Measurements from ENCODE around the gene ST6GAL1. TPM values are rescaled to one million over a fixed set of nuclear protein-coding genes. Genes with fewer than 3 reads are reported as not detected.

Gene ST6GAL1
- total and polyA plus RNA-seq, 11 donors = 19.4 to 120 (median 69.9) TPM

DNA sequence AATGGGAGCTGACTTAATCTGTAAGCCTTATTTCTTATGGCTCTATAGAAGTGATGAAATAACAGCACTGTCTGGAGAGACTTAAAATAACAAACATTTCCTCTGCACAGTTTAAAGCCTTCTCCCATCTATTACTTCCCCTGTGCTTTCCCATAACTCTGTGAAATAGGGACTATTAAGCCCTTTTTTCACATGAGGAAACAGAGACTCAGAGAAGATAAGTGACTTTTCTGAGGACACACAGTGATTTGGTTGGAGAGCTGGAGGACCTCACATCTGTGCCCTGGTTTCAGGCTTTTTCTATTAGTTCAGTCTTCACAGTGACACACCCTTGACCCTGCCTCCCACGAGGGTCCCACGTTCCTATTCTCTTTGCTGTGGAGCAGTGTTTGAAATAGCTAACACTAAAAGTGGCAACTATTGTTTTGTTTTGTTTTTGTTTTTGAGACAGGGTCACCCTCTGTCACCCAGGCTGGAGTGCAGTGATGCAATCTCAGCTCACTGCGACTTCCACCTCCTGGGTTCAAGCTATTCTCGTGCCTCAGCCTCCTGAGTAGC is 82.9 kb downstream of the ST6GAL1 start:
- no peak for TF ChIP-seq POLR2A (IDR thresholded peaks at IDR 0.05)
- TF ChIP-seq, protein P1, sequence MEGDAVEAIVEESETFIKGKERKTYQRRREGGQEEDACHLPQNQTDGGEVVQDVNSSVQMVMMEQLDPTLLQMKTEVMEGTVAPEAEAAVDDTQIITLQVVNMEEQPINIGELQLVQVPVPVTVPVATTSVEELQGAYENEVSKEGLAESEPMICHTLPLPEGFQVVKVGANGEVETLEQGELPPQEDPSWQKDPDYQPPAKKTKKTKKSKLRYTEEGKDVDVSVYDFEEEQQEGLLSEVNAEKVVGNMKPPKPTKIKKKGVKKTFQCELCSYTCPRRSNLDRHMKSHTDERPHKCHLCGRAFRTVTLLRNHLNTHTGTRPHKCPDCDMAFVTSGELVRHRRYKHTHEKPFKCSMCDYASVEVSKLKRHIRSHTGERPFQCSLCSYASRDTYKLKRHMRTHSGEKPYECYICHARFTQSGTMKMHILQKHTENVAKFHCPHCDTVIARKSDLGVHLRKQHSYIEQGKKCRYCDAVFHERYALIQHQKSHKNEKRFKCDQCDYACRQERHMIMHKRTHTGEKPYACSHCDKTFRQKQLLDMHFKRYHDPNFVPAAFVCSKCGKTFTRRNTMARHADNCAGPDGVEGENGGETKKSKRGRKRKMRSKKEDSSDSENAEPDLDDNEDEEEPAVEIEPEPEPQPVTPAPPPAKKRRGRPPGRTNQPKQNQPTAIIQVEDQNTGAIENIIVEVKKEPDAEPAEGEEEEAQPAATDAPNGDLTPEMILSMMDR (IDR thresholded peaks at IDR 0.05) = no peak
- DNase-seq = no peak
- Histone ChIP-seq H3K9me3 (peaks cover 0 to 7% (median 0%) of the 10 kb centered on the region in 12 donors), H3K36me3 (peaks cover 0 to 3% (median 0%) of the 10 kb centered on the region in 9 donors), H3K4me3 (no peak overlapping the region), H3K27me3 (no peaks in the 10 kb centered on the region), H3K4me1 (peaks cover 0 to 73% (median 48%) of the 10 kb centered on the region in 12 donors), H3K27ac (peak overlapping the region in 10 of 12 donors; percentile 18 to 85 (median 59))
- WGBS, 4 donors = 57 to 73% (median 64%) methylated on average over 4 of the region's 4 CpGs
- peak in 2 of 4 donors; percentile 14 to 21 for ATAC-seq
- intact Hi-C loops (cut with DNase I) = loop anchor here in 1 of 10 donors (10.0 kb wide), 1 partner anchor 78 kb away; the partner anchor contains the start of gene ST6GAL1

DNA sequence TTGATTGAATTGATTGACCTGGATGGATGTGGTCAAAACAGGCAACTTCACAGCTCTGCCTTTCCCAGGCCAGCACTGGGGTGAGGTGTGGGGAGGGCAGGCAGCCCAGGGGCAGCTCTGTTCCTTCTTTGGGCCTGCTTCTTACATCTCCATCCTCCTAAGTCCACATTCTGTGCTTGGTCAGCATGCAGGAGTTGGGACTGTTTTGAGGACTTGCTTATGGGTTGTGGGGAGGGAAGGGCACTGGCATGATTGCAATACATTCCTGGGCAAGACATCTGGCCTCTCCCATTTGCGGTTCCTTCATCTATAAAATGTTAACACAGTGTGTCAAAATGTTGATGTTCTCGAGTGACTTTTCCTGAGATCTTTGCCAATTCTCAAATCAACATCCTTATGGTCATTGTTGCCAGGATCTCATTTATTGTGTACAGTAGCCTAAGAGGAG is 84.1 kb downstream of the ST6GAL1 start:
- WGBS, 4 donors = 40 to 59% (median 48%) methylated on average over 2 of the region's 2 CpGs
- H3K36me3 ChIP-seq = peaks cover 0 to 3% (median 0%) of the 10 kb centered on the region in 9 donors
- H3K4me1 ChIP-seq = peaks cover 0 to 76% (median 54%) of the 10 kb centered on the region in 12 donors
- H3K9me3 ChIP-seq = no peaks in the 10 kb centered on the region
- no peak for DNase-seq
- no peak for TF ChIP-seq POLR2A (IDR thresholded peaks at IDR 0.05)
- TF ChIP-seq, protein P1 (IDR thresholded peaks at IDR 0.05) = no peak
- ATAC-seq = peak in 2 of 4 donors; percentile 12 to 33
- intact Hi-C loops (cut with DNase I) = loop anchor here in 1 of 10 donors (10.0 kb wide), 1 partner anchor 80 kb away; the partner anchor contains the start of gene ST6GAL1
- peak overlapping the region in 1 of 12 donors; percentile 85 for H3K27ac ChIP-seq
- no peak overlapping the region for H3K4me3 ChIP-seq
- H3K27me3 ChIP-seq = no peaks in the 10 kb centered on the region

GRCh38 chr3:187015903-187016638 is 85.7 kb downstream of the ST6GAL1 start:
- ATAC-seq (no peak), DNase-seq (no peak)
- 72 to 79% (median 74%) methylated on average over 14 of the region's 14 CpGs for WGBS, 4 donors
- Histone ChIP-seq H3K36me3 (peaks cover 0 to 3% (median 0%) of the 10 kb centered on the region in 9 donors), H3K4me1 (peaks cover 0 to 69% (median 52%) of the 10 kb centered on the region in 12 donors), H3K4me3 (no peak overlapping the region), H3K9me3 (no peaks in the 10 kb centered on the region), H3K27ac (peak overlapping the region in 1 of 12 donors; percentile 39), H3K27me3 (no peaks in the 10 kb centered on the region)
- intact Hi-C loops (cut with DNase I) = loop anchor here in 1 of 10 donors (10.0 kb wide), 1 partner anchor 81 kb away; the partner anchor contains the start of gene ST6GAL1
- TF ChIP-seq, protein P1 (IDR thresholded peaks at IDR 0.05) = no peak
- TF ChIP-seq POLR2A (IDR thresholded peaks at IDR 0.05) = no peak

Measured in heart left ventricle (tissue), 16 donors.